Endodermal cell (in vitro differentiated cells): ENCODE results near the gene ATAD2B. TPM values are rescaled to one million over a fixed set of nuclear protein-coding genes. Genes with fewer than 3 reads are reported as not detected.

Source experiments
- DNase-seq: peaks from one replicate; pipeline ENCODE4 v3.0.0-alpha.2; 2017
- H3K27ac ChIP-seq: 2 replicates; pipeline ENCODE4 v1.5.1; 2013; ENCODE audit warnings: mild to moderate bottlenecking, low read depth, low read length, moderate library complexity
- H3K27me3 ChIP-seq: 2 replicates; pipeline ENCODE4 v1.6.1; 2013; ENCODE audit warnings: mild to moderate bottlenecking, low read length, moderate library complexity; ENCODE audit not compliant: insufficient read depth, control insufficient read depth, poor library complexity, severe bottlenecking
- H3K36me3 ChIP-seq: 2 replicates; pipeline ENCODE4 v1.7.0; 2013; ENCODE audit warnings: mild to moderate bottlenecking, low read length, moderate library complexity; ENCODE audit not compliant: control insufficient read depth, insufficient read depth
- H3K4me1 ChIP-seq: one replicate; pipeline ENCODE4 v1.7.0; 2013; ENCODE audit warnings: low read length; ENCODE audit not compliant: control insufficient read depth, insufficient read depth
- H3K4me3 ChIP-seq: 2 replicates; pipeline ENCODE4 v1.5.1; 2013; ENCODE audit warnings: mild to moderate bottlenecking, low read length, moderate library complexity
- H3K9ac ChIP-seq: 2 replicates; pipeline ENCODE4 v1.6.1; 2013; ENCODE audit warnings: mild to moderate bottlenecking, low read length, moderate library complexity; ENCODE audit not compliant: poor library complexity, severe bottlenecking; ENCODE audit errors: extremely low read depth
- H3K9me3 ChIP-seq: 2 replicates; pipeline ENCODE4 v1.6.1; 2013; ENCODE audit warnings: mild to moderate bottlenecking, low read length, moderate library complexity; ENCODE audit not compliant: control insufficient read depth
- H3K27ac Mint-ChIP-seq: 2 replicates; pipeline ENCODE4 v1.8.0; 2020; ENCODE audit warnings: mixed read lengths
- H3K27me3 Mint-ChIP-seq: 2 replicates; pipeline ENCODE4 v1.8.0; 2021; ENCODE audit warnings: mild to moderate bottlenecking, mixed read lengths; ENCODE audit not compliant: insufficient read depth
- H3K36me3 Mint-ChIP-seq: 2 replicates; pipeline ENCODE4 v1.8.0; 2020; ENCODE audit warnings: low read depth, mixed read lengths
- H3K4me1 Mint-ChIP-seq: 2 replicates; pipeline ENCODE4 v1.8.0; 2020; ENCODE audit warnings: mixed read lengths
- H3K4me3 Mint-ChIP-seq: 2 replicates; pipeline ENCODE4 v1.8.0; 2020; ENCODE audit warnings: mild to moderate bottlenecking, moderate library complexity, mixed read lengths
- H3K9me3 Mint-ChIP-seq: 2 replicates; pipeline ENCODE4 v1.8.0; 2020; ENCODE audit warnings: mild to moderate bottlenecking, mixed read lengths
- WGBS, 2 experiments: methylation state at CpG; one replicate each; pipeline versions ENCODE4 v1.1.5 to v1.1.7; 2013; ENCODE audit warnings: missing lambda C conversion rate in 2 of 2, mixed read lengths in 1 of 2; ENCODE audit not compliant: insufficient coverage in 1 of 2, insufficient read length in 1 of 2; 5-methylcytosine and 5-hydroxymethylcytosine counted together
- total RNA-seq, 2 donors: library from RNA; stranded (reverse); fragmentation: NEBNext Ultra II Directional in 1 of 2; extraction: Animal tissue kit (Norgen Biotek cat#: 25700) in 1 of 2; gene quantifications; 2 replicates in 1 of 2; 3 replicates in 1 of 2; pipeline ENCODE4 v1.2.1, GENCODE V29; 2021
- TF ChIP-seq, protein P1 (sequence below): fragments of 200-600 bp; sonication (generic); conservative IDR thresholded peaks from 2 replicates; pipeline ENCODE4 v1.5.0; 2021; ENCODE audit warnings: antibody characterized with exemption, mild to moderate bottlenecking

Gene ATAD2B
- total RNA-seq, 2 donors from 2014 or later, result 18.6 to 20.7 TPM

DNA sequence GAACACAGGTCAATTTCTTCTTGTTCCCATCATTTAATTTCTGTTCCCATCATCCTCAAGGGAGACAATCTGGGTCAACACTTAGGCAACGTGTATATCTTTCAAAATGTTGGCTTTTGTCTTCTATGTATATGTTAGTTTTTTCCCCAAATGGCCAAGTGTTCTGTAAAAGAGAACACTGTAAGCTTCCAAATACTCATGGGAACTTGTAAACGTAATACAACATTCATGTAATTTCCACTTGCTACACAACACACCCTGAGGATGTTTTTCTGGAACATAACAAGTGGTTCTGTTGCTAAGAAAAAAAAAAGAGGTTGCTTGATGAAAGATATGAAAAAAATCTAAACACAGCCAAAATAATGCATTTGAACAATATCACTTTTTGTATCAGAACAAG, 149.1 kb downstream of the ATAD2B start:
- Histone ChIP-seq H3K9me3 (no peaks in the 10 kb centered on the region), H3K4me3 (no peak overlapping the region), H3K9ac (no peak overlapping the region), H3K27ac (no peak overlapping the region), H3K4me1 (peaks cover 5% of the 10 kb centered on the region), H3K27me3 (no peaks in the 10 kb centered on the region), H3K36me3 (peaks cover 15% of the 10 kb centered on the region)
- no peak overlapping the region for H3K4me3 Mint-ChIP-seq
- no peak overlapping the region for H3K27ac Mint-ChIP-seq
- no peaks in the 10 kb centered on the region for H3K4me1 Mint-ChIP-seq
- peaks cover 27% of the 10 kb centered on the region for H3K36me3 Mint-ChIP-seq
- H3K9me3 Mint-ChIP-seq, result no peaks in the 10 kb centered on the region
- H3K27me3 Mint-ChIP-seq, result no peaks in the 10 kb centered on the region
- TF ChIP-seq, protein P1, sequence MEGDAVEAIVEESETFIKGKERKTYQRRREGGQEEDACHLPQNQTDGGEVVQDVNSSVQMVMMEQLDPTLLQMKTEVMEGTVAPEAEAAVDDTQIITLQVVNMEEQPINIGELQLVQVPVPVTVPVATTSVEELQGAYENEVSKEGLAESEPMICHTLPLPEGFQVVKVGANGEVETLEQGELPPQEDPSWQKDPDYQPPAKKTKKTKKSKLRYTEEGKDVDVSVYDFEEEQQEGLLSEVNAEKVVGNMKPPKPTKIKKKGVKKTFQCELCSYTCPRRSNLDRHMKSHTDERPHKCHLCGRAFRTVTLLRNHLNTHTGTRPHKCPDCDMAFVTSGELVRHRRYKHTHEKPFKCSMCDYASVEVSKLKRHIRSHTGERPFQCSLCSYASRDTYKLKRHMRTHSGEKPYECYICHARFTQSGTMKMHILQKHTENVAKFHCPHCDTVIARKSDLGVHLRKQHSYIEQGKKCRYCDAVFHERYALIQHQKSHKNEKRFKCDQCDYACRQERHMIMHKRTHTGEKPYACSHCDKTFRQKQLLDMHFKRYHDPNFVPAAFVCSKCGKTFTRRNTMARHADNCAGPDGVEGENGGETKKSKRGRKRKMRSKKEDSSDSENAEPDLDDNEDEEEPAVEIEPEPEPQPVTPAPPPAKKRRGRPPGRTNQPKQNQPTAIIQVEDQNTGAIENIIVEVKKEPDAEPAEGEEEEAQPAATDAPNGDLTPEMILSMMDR, result no peak
- DNase-seq, result no peak
- 100% methylated on average over 2 of the region's 2 CpGs; no CpG with 5 or more reads in 1 of the 2 experiments for WGBS, 2 experiments

DNA sequence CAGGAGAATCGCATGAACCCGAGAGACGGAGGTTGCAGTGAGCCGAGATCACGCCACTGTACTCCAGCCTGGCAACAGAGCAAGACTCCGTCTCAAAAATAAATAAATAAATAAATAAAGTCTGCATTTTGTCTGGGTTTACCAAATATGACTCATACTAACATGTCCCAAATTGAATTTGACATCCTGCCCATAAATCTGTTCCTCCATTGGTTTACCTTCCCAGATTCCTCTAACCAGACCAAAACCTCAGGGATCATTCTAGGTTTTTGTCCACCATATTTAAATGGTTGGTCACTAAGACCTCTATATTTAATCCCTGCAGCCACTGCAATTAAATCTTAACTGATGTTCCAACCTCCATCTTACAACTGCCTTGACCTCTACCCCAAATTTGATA, 150.9 kb downstream of the ATAD2B start:
- H3K4me1 ChIP-seq, result no peaks in the 10 kb centered on the region
- Mint-ChIP-seq H3K4me3 (no peak overlapping the region), H3K9me3 (peaks cover 4% of the 10 kb centered on the region), H3K27me3 (no peaks in the 10 kb centered on the region), H3K36me3 (peaks cover 34% of the 10 kb centered on the region), H3K27ac (no peak overlapping the region), H3K4me1 (no peaks in the 10 kb centered on the region)
- no peaks in the 10 kb centered on the region for H3K27me3 ChIP-seq
- 90 to 94% methylated on average over 2 to 5 of the region's 6 CpGs for WGBS, 2 experiments
- TF ChIP-seq, protein P1, result no peak
- no peak overlapping the region for H3K4me3 ChIP-seq
- no peak overlapping the region for H3K27ac ChIP-seq
- no peak overlapping the region for H3K9ac ChIP-seq
- no peak for DNase-seq
- H3K9me3 ChIP-seq, result peaks cover 8% of the 10 kb centered on the region
- peaks cover 21% of the 10 kb centered on the region for H3K36me3 ChIP-seq

DNA sequence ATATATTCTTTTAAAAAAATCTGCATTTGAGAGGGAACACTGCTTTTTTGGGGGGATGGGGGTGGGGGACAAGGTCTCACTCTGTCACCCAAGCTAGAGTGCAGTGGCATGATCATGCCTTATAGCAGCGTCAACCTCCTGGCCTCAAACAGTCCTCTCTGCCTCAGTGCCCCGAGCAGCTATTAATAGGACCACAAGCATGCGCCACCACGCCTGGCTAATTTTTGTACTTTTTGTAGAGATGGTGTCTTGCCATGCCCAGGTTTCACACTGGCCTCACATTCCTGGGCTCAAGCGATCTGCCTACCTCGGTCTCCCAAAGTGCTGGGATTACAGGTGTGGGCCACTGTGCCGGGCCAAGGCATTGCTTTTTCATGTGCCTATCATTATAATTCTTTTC, 154.2 kb downstream of the ATAD2B start:
- no peaks in the 10 kb centered on the region for H3K27me3 Mint-ChIP-seq
- H3K27ac Mint-ChIP-seq, result no peak overlapping the region
- H3K4me1 Mint-ChIP-seq, result no peaks in the 10 kb centered on the region
- TF ChIP-seq, protein P1, result no peak
- H3K9ac ChIP-seq, result no peak overlapping the region
- peaks cover 30% of the 10 kb centered on the region for H3K36me3 ChIP-seq
- no peaks in the 10 kb centered on the region for H3K27me3 ChIP-seq
- no peak overlapping the region for H3K27ac ChIP-seq
- no peaks in the 10 kb centered on the region for H3K4me1 ChIP-seq
- peaks cover 44% of the 10 kb centered on the region for H3K36me3 Mint-ChIP-seq
- WGBS, 2 experiments, result 93 to 99% methylated on average over 6 to 7 of the region's 7 CpGs
- H3K4me3 ChIP-seq, result no peak overlapping the region
- peaks cover 6% of the 10 kb centered on the region for H3K9me3 Mint-ChIP-seq
- peaks cover 14% of the 10 kb centered on the region for H3K9me3 ChIP-seq
- H3K4me3 Mint-ChIP-seq, result no peak overlapping the region
- DNase-seq, result no peak
